GM20000 (cell line): ENCODE measurements around the gene SLC7A6.

Experiments
- DNase-seq: peaks from one replicate; pipeline ENCODE4 v3.0.0; 2012; ENCODE audit warnings: low spot score
- CTCF ChIP-seq: IDR thresholded peaks from 2 replicates; pipeline ENCODE4 v1.5.1; 2012; ENCODE audit warnings: mild to moderate bottlenecking, control low read depth; ENCODE audit errors: extremely low read depth, missing control alignments

Gene SLC7A6

GRCh38 chr16:68235887-68236136, 28.5 kb upstream of the SLC7A6 start, which contains the start of gene ESRP2:
Gene ESRP2 (minus strand): TSS chr16:68236127. CDS start chr16:68236045, 82 bp downstream.
- DNase-seq = no peak
- TF ChIP-seq CTCF = no peak

- DNase-seq = peak; percentile 82
- no peak for TF ChIP-seq CTCF
These were observed 28.0 kb upstream of the SLC7A6 start for GRCh38 chr16:68236137-68236825.

GRCh38 chr16:68236826-68237242, 27.5 kb upstream of the SLC7A6 start:
- peak; percentile 61 for DNase-seq
- no peak for TF ChIP-seq CTCF

GRCh38 chr16:68237243-68238028, 26.9 kb upstream of the SLC7A6 start:
- peak; percentile 98 for DNase-seq
- no peak for TF ChIP-seq CTCF

GRCh38 chr16:68238029-68238345, 26.3 kb upstream of the SLC7A6 start:
- no peak for DNase-seq
- TF ChIP-seq CTCF = no peak

- no peak for DNase-seq
- TF ChIP-seq CTCF = no peak
These were observed 22.2 kb upstream of the SLC7A6 start for GRCh38 chr16:68242085-68242484.

GRCh38 chr16:68242926-68243858, 21.1 kb upstream of the SLC7A6 start:
- no peak for DNase-seq
- TF ChIP-seq CTCF = no peak
